HEK293 (cell line): ENCODE results near the gene ADSL.
A peak's percentile ranks its signal among the peaks of the same experiment; 100 is the strongest.

Source experiments
- CTCF ChIA-PET: fragments of 350-600 bp; formaldehyde crosslinking; extraction: SDS; loops from one replicate; lab custom pipeline; 2021; ENCODE audit warnings: antibody characterized with exemption; lab: Yijun Ruan, JAX
- POLR2A ChIA-PET: fragments of 300-600 bp; formaldehyde crosslinking; extraction: SDS; loops from one replicate; lab custom pipeline; 2020; ENCODE audit warnings: antibody characterized with exemption, inconsistent platforms; lab: Yijun Ruan, JAX
- H3K27ac ChIP-seq: fragments of 200-500 bp; sonication (Bioruptor generic); 2 replicates; pipeline ENCODE4 v1.5.1; 2014; ENCODE audit warnings: low read depth, low read length, control low read depth, inconsistent platforms; ENCODE audit errors: extremely low read depth
- H3K36me3 ChIP-seq, 2 experiments: fragments of 200-500 bp in 1 of 2; sonication (Bioruptor generic) in 1 of 2; 1 replicate in 1 of 2; 2 replicates in 1 of 2; pipeline ENCODE4 v1.5.1; 2014 to 2017; ENCODE audit warnings: inconsistent platforms in 2 of 2, low read length in 2 of 2; ENCODE audit not compliant: control insufficient read depth in 2 of 2, insufficient read depth in 1 of 2
- H3K4me1 ChIP-seq: fragments of 200-500 bp; sonication (Bioruptor generic); 2 replicates; pipeline ENCODE4 v1.5.1; 2014; ENCODE audit warnings: mild to moderate bottlenecking, low read length, inconsistent platforms; ENCODE audit not compliant: control insufficient read depth, insufficient read depth
- H3K4me3 ChIP-seq: 2 replicates; pipeline ENCODE4 v1.5.1; 2011; ENCODE audit warnings: low read depth, mild to moderate bottlenecking, control low read depth, low read length, moderate library complexity
- H3K9me3 ChIP-seq: fragments of 200-500 bp; sonication (Bioruptor generic); 2 replicates; pipeline ENCODE4 v1.5.1; 2014; ENCODE audit warnings: low read depth, low read length, inconsistent platforms; ENCODE audit not compliant: control insufficient read depth, insufficient read depth
- BCL11A ChIP-seq: fragments of 450-650 bp; formaldehyde crosslinking; IDR thresholded peaks from 2 replicates; pipeline ENCODE4 v1.5.1; 2016; ENCODE audit warnings: low read depth, missing biosample characterization, missing genetic modification characterization
- EGR2 ChIP-seq: fragments of 450-650 bp; formaldehyde crosslinking; IDR thresholded peaks from 2 replicates; pipeline ENCODE4 v1.5.1; 2016; ENCODE audit warnings: low read depth, missing biosample characterization, missing genetic modification characterization
- ELK4 ChIP-seq: IDR thresholded peaks from 2 replicates; pipeline ENCODE4 v1.6.1; 2011; ENCODE audit warnings: mild to moderate bottlenecking, low read depth, low read length, borderline replicate concordance
- PRDM1 ChIP-seq: fragments of 450-650 bp; formaldehyde crosslinking; IDR thresholded peaks from 2 replicates; pipeline ENCODE4; 2016; ENCODE audit warnings: missing biosample characterization, missing genetic modification characterization
- SCRT2 ChIP-seq: fragments of 450-650 bp; formaldehyde crosslinking; IDR thresholded peaks from 2 replicates; pipeline ENCODE4 v1.5.1; 2016; ENCODE audit warnings: missing biosample characterization, missing genetic modification characterization
- ZBTB21 ChIP-seq: fragments of 450-650 bp; formaldehyde crosslinking; IDR thresholded peaks from 2 replicates; pipeline ENCODE4 v1.5.1; 2017; ENCODE audit warnings: missing biosample characterization, missing genetic modification characterization
- ZNF146 ChIP-seq: fragments of 450-650 bp; formaldehyde crosslinking; IDR thresholded peaks from 2 replicates; pipeline ENCODE4 v1.5.1; 2016; ENCODE audit warnings: missing biosample characterization, missing genetic modification characterization
- ZNF169 ChIP-seq: fragments of 450-650 bp; formaldehyde crosslinking; IDR thresholded peaks from 2 replicates; pipeline ENCODE4 v1.5.1; 2016; ENCODE audit warnings: missing biosample characterization, missing genetic modification characterization
- ZNF302 ChIP-seq: fragments of 450-650 bp; formaldehyde crosslinking; IDR thresholded peaks from 2 replicates; pipeline ENCODE4 v1.5.1; 2016; ENCODE audit warnings: missing biosample characterization, missing genetic modification characterization, low read depth
- ZNF423 ChIP-seq: fragments of 450-650 bp; formaldehyde crosslinking; IDR thresholded peaks from 2 replicates; pipeline ENCODE4 v1.5.1; 2016; ENCODE audit warnings: missing biosample characterization, missing genetic modification characterization
- ZNF433 ChIP-seq: fragments of 450-650 bp; formaldehyde crosslinking; IDR thresholded peaks from 2 replicates; pipeline ENCODE4 v1.5.1; 2016; ENCODE audit warnings: missing biosample characterization, missing genetic modification characterization, low read depth
- ZNF501 ChIP-seq: fragments of 450-650 bp; formaldehyde crosslinking; IDR thresholded peaks from 2 replicates; pipeline ENCODE4 v1.5.1; 2016; ENCODE audit warnings: missing biosample characterization, missing genetic modification characterization
- ZNF555 ChIP-seq: fragments of 450-650 bp; formaldehyde crosslinking; conservative IDR thresholded peaks from 2 replicates; pipeline ENCODE4 v1.5.1; 2017; ENCODE audit warnings: missing biosample characterization, mild to moderate bottlenecking, missing genetic modification characterization, inconsistent platforms
- ZNF580 ChIP-seq: fragments of 450-650 bp; formaldehyde crosslinking; IDR thresholded peaks from 2 replicates; pipeline ENCODE4 v1.5.1; 2016; ENCODE audit warnings: missing biosample characterization, missing genetic modification characterization
- ZNF596 ChIP-seq: fragments of 450-650 bp; IDR thresholded peaks from 2 replicates; pipeline ENCODE4 v1.5.0; 2018; ENCODE audit warnings: missing biosample characterization, mild to moderate bottlenecking, missing genetic modification characterization, moderate library complexity
- ZNF626 ChIP-seq: fragments of 450-650 bp; sonication (Bioruptor Pico); formaldehyde crosslinking; IDR thresholded peaks from 2 replicates; pipeline ENCODE4 v1.5.1; 2018; ENCODE audit warnings: missing biosample characterization, missing genetic modification characterization, inconsistent platforms
- ZNF692 ChIP-seq: fragments of 450-650 bp; formaldehyde crosslinking; IDR thresholded peaks from 2 replicates; pipeline ENCODE4 v1.5.1; 2016; ENCODE audit warnings: missing biosample characterization, missing genetic modification characterization
- ZSCAN4 ChIP-seq: fragments of 450-650 bp; formaldehyde crosslinking; IDR thresholded peaks from 2 replicates; pipeline ENCODE4 v1.5.1; 2017; ENCODE audit warnings: missing biosample characterization, missing genetic modification characterization
- TF ChIP-seq, protein P1 (sequence below): fragments of 450-650 bp; formaldehyde crosslinking; IDR thresholded peaks from 2 replicates; pipeline ENCODE4 v1.5.0; 2017; ENCODE audit warnings: missing biosample characterization, missing genetic modification characterization, borderline replicate concordance
- TF ChIP-seq, protein P2 (sequence below): sonication (generic); formaldehyde crosslinking; IDR thresholded peaks from 2 replicates; pipeline ENCODE4 v1.8.1; 2022; ENCODE audit warnings: mild to moderate bottlenecking, moderate library complexity, missing genetic modification reagents

The ADSL gene

DNA sequence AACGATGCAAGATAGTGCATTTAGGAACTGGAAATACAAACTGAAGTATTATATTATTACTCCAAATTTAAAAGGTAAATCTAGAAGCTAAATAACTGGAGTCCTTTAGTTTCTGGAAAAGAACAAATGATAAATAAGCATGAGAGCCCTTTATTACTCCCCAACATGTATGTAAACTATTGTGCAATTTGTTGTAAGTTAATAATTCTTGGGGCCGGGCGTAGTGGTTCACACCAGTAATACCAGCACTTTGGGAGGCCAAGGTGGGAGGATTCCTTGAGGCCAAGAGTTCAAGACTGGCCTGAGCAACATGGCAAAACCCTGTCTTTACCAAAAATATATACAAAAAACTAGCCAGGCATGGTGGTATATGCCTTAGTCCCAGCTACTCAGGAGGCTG is 35.2 kb downstream of the ADSL start (continued):
- no peak for TF ChIP-seq ZSCAN4 (tag by site-specific recombination)
- TF ChIP-seq ZNF169 (tag by site-specific recombination) = no peak
- no peak for TF ChIP-seq ZBTB21 (tag by site-specific recombination)
- no peak for TF ChIP-seq ZNF423 (tag by site-specific recombination)
- TF ChIP-seq, protein P1, sequence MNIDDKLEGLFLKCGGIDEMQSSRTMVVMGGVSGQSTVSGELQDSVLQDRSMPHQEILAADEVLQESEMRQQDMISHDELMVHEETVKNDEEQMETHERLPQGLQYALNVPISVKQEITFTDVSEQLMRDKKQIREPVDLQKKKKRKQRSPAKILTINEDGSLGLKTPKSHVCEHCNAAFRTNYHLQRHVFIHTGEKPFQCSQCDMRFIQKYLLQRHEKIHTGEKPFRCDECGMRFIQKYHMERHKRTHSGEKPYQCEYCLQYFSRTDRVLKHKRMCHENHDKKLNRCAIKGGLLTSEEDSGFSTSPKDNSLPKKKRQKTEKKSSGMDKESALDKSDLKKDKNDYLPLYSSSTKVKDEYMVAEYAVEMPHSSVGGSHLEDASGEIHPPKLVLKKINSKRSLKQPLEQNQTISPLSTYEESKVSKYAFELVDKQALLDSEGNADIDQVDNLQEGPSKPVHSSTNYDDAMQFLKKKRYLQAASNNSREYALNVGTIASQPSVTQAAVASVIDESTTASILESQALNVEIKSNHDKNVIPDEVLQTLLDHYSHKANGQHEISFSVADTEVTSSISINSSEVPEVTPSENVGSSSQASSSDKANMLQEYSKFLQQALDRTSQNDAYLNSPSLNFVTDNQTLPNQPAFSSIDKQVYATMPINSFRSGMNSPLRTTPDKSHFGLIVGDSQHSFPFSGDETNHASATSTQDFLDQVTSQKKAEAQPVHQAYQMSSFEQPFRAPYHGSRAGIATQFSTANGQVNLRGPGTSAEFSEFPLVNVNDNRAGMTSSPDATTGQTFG (tag by site-specific recombination) = no peak
- no peak for TF ChIP-seq ZNF555 (tag by site-specific recombination)

DNA sequence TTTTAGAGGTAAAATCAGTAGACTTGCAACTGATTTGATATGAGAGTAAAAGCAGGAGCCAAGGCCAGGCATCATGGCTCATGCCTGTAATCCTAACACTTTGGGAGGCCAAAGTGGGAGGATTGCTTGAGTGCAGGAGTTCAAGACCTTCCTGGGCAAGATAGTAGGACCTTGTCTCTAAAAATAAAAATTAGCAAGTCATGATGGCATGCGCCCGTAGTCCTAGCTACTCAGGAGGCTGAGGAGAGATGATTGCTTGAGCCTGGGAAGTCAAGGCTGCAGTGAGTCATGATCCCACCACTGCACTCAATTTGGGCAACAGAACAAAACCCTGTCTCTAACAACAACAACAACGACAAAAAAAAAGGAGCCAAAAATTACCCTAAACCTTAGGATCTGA is 37.6 kb downstream of the ADSL start:
- ChIA-PET POLR2A (no interaction called here), CTCF (interaction anchor here (0.6 to 3.0 kb wide), 3 partner anchors 9 to 185 kb away, joined by 4 to 11 read pairs (median 5); no protein-coding TSS in a partner anchor)
- H3K9me3 ChIP-seq = no peaks in the 10 kb centered on the region
- H3K36me3 ChIP-seq = peaks cover 7% of the 10 kb centered on the region in 2 experiments; a peak in 2 of 3 replicates
- H3K4me1 ChIP-seq = no peaks in the 10 kb centered on the region
- no peak overlapping the region for H3K4me3 ChIP-seq
- no peak overlapping the region for H3K27ac ChIP-seq
- TF ChIP-seq ZNF596 (tag by site-specific recombination) = no peak
- TF ChIP-seq ZNF146 = no peak
- TF ChIP-seq SCRT2 (tag by site-specific recombination) = no peak
- no peak for TF ChIP-seq ZNF433
- no peak for TF ChIP-seq ZBTB21 (tag by site-specific recombination)
- no peak for TF ChIP-seq ZNF501 (tag by site-specific recombination)
- no peak for TF ChIP-seq ZNF580 (tag by site-specific recombination)
- TF ChIP-seq BCL11A = no peak
- TF ChIP-seq ELK4 = no peak
- no peak for TF ChIP-seq ZNF626 (tag by site-specific recombination)
- no peak for TF ChIP-seq ZNF302 (tag by site-specific recombination)

GRCh38 chr22:40385036-40385782 is 38.9 kb downstream of the ADSL start:
- no peak overlapping the region for H3K27ac ChIP-seq
- TF ChIP-seq ZNF692 (tag by site-specific recombination) = no peak
- TF ChIP-seq, protein P2, sequence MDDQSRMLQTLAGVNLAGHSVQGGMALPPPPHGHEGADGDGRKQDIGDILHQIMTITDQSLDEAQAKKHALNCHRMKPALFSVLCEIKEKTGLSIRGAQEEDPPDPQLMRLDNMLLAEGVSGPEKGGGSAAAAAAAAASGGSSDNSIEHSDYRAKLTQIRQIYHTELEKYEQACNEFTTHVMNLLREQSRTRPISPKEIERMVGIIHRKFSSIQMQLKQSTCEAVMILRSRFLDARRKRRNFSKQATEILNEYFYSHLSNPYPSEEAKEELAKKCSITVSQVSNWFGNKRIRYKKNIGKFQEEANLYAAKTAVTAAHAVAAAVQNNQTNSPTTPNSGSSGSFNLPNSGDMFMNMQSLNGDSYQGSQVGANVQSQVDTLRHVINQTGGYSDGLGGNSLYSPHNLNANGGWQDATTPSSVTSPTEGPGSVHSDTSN (CRISPR knock-in tag) = no peak
- peak; percentile 34; the same call in 1 of the 2 replicates for TF ChIP-seq PRDM1 (tag by site-specific recombination)
- peak; percentile 61; the same call in 1 of the 2 replicates for TF ChIP-seq EGR2 (tag by site-specific recombination)
- H3K36me3 ChIP-seq = peaks cover 7% of the 10 kb centered on the region in 2 experiments; a peak in 2 of 3 replicates
- no peak overlapping the region for H3K4me3 ChIP-seq
- ChIA-PET POLR2A (no interaction called here), CTCF (interaction anchor here (0.6 to 3.0 kb wide), 3 partner anchors 7 to 102 kb away, joined by 3 to 11 read pairs (median 4); no protein-coding TSS in a partner anchor)
- H3K4me1 ChIP-seq = no peaks in the 10 kb centered on the region
- no peaks in the 10 kb centered on the region for H3K9me3 ChIP-seq
